Hematopoietic multipotent progenitor cell treated with erythropoietin and hydrocortisone succinate and interleukin-3 and kit ligand, for 6 days (in vitro differentiated cells): ENCODE measurements around the gene CEBPG.

Source experiments
- DNase-seq: peaks from one replicate; pipeline ENCODE4 v3.0.0-alpha.2; 2015

The CEBPG gene

GRCh38 chr19:33350538-33351309 is 22.8 kb upstream of the CEBPG start:
- no peak for DNase-seq

DNA sequence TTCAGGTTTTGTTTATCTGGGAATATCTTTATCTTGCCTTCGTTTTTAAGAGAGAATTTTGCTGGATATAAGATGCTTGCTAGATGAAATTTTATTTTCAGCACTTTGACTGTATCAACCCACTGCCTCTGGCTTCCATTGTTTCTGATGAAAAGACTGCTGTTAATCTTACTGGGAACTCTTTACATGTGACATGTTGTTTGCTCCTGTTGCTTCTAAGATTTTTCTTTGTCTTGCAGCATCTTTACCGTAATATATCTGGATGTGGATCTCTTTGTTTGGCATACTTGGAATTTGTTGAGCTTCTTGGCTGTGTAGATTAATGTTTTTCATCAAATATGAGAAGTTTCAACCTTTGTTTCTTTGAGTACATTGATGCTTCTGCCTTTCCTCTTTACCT is 18.0 kb upstream of the CEBPG start:
- no peak for DNase-seq

GRCh38 chr19:33357556-33357955 is 16.0 kb upstream of the CEBPG start:
- DNase-seq = no peak

GRCh38 chr19:33358408-33358807 is 15.1 kb upstream of the CEBPG start:
- no peak for DNase-seq

- DNase-seq = no peak
Measured at GRCh38 chr19:33359581-33359980, 13.9 kb upstream of the CEBPG start.

DNA sequence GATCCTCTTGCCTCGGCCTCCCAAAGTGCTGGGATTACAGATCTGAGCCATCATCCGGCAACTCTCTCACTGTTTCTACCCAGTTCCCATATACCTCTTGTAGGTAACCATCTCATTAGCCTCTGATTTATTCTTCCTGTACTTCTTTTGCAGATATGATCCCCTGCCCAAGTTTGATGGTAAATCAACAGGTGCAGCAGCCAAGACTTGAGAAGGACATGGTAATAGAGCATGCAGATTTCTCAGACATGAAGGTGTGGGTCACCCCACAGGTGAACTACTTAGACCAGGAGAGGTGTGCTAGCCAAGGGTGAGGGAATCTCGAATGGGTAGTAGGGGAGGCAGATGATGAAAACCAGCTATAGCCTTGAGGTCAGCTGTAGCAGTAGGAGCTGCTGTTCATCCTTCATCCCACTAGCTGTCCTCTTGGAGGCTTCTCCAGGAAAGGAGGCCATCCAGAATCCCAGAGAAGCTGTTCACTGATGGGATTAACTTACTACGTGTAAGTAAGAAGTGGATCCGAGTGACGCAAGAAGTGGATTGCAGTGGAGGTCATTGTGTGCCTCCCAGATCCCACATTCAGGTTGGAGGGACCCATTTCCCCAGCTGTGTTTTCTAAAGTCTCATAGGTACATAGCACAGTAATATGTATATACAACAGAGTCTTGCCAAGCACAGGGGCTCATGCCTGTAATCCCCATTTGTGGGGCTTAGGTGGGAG is 10.8 kb upstream of the CEBPG start:
- no peak for DNase-seq

- no peak for DNase-seq
Measured at GRCh38 chr19:33363476-33363875, 10.0 kb upstream of the CEBPG start.

GRCh38 chr19:33365691-33366090 is 7.8 kb upstream of the CEBPG start:
- DNase-seq = no peak

GRCh38 chr19:33366127-33366526 is 7.4 kb upstream of the CEBPG start:
- DNase-seq = no peak

GRCh38 chr19:33366897-33367296 is 6.6 kb upstream of the CEBPG start:
- DNase-seq = no peak

DNA sequence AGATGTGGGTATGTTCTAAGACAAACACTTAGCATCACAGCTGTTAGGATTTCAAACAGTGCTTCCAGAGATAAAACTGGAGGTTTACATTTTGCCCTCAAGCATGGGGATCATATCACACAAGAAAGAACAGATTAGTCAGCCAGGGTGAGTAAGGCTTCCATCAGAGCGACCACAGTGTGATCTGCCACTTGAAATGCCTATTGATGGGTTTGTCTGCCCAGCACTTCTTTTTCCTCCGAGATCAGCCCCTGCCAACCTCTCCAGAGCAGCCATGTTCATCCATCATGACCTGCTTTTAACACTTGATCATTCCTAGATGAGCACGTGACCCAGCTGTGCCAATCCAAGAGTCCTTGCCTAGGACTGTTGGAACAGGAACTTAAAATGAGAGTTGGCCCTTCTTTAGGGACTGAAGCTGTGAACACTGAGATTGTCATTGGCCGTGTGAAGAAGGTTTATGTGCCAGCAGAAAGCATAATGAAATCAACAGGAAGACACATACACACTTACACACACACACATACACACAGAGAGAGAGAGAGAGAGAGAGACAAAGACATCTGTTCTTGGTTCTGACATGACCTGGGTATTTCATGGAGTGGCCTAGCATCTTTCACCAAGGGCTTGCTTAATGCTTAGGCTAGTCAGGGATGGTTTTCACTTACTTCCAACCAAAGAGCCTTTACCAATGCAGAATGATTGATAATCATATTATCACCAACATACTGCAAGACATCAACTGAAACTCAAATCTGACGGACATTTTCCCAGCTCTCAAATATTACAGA is 5.2 kb upstream of the CEBPG start:
- DNase-seq = no peak

GRCh38 chr19:33370783-33371182 is 2.7 kb upstream of the CEBPG start:
- no peak for DNase-seq

DNA sequence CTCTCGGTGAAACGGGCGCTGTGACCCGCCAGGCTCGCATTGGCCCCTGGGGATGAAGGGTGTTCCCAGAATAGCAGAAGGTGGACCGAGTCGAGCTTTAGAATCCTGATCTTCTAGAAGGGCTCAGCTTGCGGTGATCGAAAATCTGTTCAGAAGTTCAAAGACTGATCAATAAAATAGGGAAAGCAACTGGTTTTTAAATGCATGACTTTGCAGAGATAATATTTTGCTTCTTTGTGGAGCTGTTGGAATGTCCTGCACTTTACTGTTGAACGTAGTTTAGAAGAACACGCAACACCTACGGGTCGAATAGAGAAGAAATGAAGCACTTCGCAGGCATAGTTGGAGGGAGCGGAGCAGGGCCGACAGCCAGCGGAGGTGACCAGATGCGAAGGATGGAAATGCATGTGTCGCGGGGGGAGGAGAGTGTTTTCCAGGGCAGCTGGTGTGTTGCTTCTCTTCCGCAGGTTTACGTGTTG is 766 bp downstream of the CEBPG start:
- peak; percentile 77 for DNase-seq

DNA sequence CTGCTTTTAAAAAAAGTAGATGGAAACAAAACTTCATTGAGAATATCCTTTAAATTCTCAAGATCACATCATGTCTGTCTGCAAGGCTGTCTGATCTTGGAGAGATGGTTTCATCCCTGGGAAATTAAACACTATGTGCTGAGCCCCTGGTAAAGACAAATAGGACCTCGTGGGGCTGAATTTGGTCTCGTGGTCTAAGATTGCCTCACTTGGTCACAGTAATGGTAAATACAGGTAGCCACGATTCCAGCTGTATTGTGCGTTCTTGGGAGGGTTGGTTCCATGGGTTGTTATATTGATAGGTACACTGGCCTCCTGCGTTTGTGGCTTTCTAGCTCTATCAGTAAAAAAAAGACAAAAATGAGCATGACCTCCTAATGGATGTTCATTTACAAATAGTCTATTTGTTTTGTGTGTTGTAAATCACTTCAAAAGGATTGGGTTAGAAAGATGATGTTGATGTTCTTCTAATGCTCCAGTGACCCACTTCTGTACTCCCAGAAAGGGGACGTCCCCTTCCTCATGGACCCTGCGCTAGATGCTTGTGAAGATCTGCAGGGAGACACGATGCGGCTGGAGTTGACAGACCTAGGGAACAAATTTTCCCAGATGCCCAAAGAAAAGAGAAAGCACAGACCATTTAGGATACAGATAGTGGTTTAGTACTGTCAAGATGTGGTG is 1.8 kb downstream of the CEBPG start:
- no peak for DNase-seq

GRCh38 chr19:33375837-33376159 is 2.3 kb downstream of the CEBPG start:
- no peak for DNase-seq

GRCh38 chr19:33376423-33376822 is 2.9 kb downstream of the CEBPG start:
- DNase-seq = no peak

- no peak for DNase-seq
Measured at GRCh38 chr19:33376941-33377557, 3.5 kb downstream of the CEBPG start.

DNA sequence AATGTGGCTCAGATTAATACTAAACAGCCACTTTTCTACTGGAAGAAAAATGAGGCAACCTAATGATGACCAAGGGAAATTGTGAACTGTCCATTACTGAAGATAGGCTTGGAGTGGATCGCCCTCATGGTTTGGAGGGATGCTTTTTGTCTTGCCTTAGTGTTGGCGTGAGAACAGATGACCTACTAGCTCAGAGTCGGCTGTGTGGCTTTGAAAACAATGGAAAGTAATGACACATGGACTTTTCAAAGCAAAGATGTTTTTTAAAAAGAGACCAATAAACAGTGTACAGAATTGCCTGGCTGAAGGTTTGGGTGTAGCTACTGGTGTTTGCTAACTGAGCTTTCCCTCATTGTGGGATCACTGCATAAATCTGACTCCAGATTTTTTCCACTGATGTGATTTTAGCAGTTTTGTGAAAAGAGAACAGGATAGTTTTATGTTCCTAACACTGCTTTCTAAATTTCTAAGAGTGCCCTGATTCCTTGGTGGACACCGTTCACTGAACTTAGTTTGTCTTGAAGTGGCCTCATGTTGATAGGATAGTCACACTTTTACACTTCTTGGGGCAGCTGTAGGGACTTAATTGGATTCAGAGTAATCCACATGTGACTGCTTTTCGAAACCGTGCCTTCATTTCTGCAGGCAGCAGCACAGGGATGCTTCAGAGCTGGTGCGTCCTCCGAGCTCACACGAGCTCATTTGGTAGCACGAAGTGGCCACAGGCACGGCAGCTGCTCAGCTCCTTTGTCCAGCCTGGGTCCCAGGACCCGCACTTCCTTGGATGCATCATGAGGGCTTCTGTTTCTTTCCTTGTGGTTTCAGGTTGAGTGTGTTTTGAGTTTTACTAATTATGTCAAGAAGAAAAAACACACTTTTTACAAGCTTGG is 4.3 kb downstream of the CEBPG start:
- DNase-seq = no peak

- DNase-seq = no peak
Measured at GRCh38 chr19:33379151-33379829, 5.8 kb downstream of the CEBPG start.

DNA sequence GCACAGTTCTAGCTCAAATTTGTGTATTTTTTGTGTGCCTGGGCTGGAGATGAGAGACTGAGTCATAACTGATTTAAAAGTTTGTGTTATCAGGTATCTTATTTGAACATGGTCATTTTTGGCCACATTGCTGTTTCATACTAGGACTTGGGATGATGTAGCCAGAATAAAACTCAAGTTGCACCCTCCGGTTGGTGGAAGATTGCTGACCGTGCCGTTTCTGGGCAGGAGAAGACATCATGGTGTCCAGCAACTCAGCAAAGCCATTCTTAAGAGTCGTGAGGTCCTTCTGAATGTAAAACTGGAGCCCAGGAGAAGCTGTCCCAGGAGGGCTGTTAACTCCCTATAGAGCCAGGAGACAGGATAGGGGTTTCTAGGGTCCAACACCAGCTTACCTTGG is 7.6 kb downstream of the CEBPG start:
- DNase-seq = no peak

GRCh38 chr19:33382006-33382405 is 8.5 kb downstream of the CEBPG start:
- DNase-seq = no peak
